DOHH2 (cell line): ENCODE measurements around the gene IGFL1.

Source experiments
- H3F3A ChIP-seq: fragments of 200-600 bp; sonication (generic), shearing (Covaris generic); 2 replicates; pipeline ENCODE4 v1.6.0; 2016; ENCODE audit warnings: antibody characterized with exemption, mild to moderate bottlenecking; ENCODE audit not compliant: control insufficient read depth, insufficient read depth
- H3K27ac ChIP-seq: fragments of 200-600 bp; sonication (generic); 2 replicates; pipeline ENCODE4 v1.5.1; 2014; ENCODE audit warnings: low read depth, mild to moderate bottlenecking, low read length, moderate library complexity
- H3K27me3 ChIP-seq: fragments of 200-600 bp; sonication (generic); 2 replicates; pipeline ENCODE4 v1.6.1; 2014; ENCODE audit warnings: mild to moderate bottlenecking, low read length, mixed read lengths; ENCODE audit not compliant: control insufficient read depth
- H3K36me3 ChIP-seq: fragments of 200-600 bp; sonication (generic); 2 replicates; pipeline ENCODE4 v1.6.1; 2014; ENCODE audit warnings: mild to moderate bottlenecking, low read length, moderate library complexity, mixed read lengths; ENCODE audit not compliant: control insufficient read depth
- H3K4me1 ChIP-seq: fragments of 200-600 bp; sonication (generic); 2 replicates; pipeline ENCODE4 v1.6.1; 2014; ENCODE audit warnings: mild to moderate bottlenecking, low read length, mixed read lengths; ENCODE audit not compliant: control insufficient read depth
- H3K4me2 ChIP-seq: fragments of 200-600 bp; sonication (generic); 2 replicates; pipeline ENCODE4 v1.6.0; 2014; ENCODE audit warnings: mild to moderate bottlenecking, low read length, moderate library complexity
- H3K4me3 ChIP-seq: fragments of 200-600 bp; sonication (generic); 2 replicates; pipeline ENCODE4 v1.5.1; 2014; ENCODE audit warnings: mild to moderate bottlenecking, low read length, mixed read lengths
- H3K79me2 ChIP-seq: fragments of 200-600 bp; sonication (generic); 2 replicates; pipeline ENCODE4 v1.6.1; 2014; ENCODE audit warnings: mild to moderate bottlenecking, low read length, mixed read lengths; ENCODE audit not compliant: control insufficient read depth
- H3K9me2 ChIP-seq: fragments of 200-600 bp; sonication (generic); replicated peaks from 2 replicates; pipeline ENCODE4 v1.6.1; 2014; ENCODE audit warnings: mild to moderate bottlenecking, low read length, mixed read lengths; ENCODE audit not compliant: control insufficient read depth
- H3K9me3 ChIP-seq: fragments of 200-600 bp; sonication (generic); 2 replicates; pipeline ENCODE4 v1.6.1; 2014; ENCODE audit warnings: antibody characterized with exemption, low read length, mixed read lengths; ENCODE audit not compliant: control insufficient read depth, insufficient read depth
- H4K20me1 ChIP-seq: fragments of 200-600 bp; sonication (generic); 2 replicates; pipeline ENCODE4 v1.6.0; 2014; ENCODE audit warnings: low read depth, mild to moderate bottlenecking, antibody characterized with exemption, low read length, moderate library complexity; ENCODE audit not compliant: control insufficient read depth, insufficient read depth
- EZH2phosphoT487 ChIP-seq: fragments of 200-600 bp; sonication (generic); IDR thresholded peaks from 2 replicates; pipeline ENCODE4 v1.6.1; 2017; ENCODE audit warnings: borderline replicate concordance, mild to moderate bottlenecking, antibody characterized with exemption, low read length, moderate library complexity, mixed read lengths
- TF ChIP-seq, protein P1 (sequence below): fragments of 200-600 bp; sonication (generic); IDR thresholded peaks from one replicate; pipeline ENCODE4 v1.5.1; 2014; ENCODE audit warnings: antibody characterized with exemption, mild to moderate bottlenecking, low read depth, low read length; ENCODE audit not compliant: poor library complexity, severe bottlenecking

The IGFL1 gene

GRCh38 chr19:46279177-46279576 is 49.6 kb downstream of the IGFL1 start:
- no peaks in the 10 kb centered on the region for H3K79me2 ChIP-seq

More at GRCh38 chr19:46279177-46279576, 49.6 kb downstream of the IGFL1 start:
- H3K4me3 ChIP-seq: no peak overlapping the region
- H3K27me3 ChIP-seq: no peaks in the 10 kb centered on the region
- no peak overlapping the region for H3K27ac ChIP-seq
- no peaks in the 10 kb centered on the region for H3K9me3 ChIP-seq
- no peaks in the 10 kb centered on the region for H4K20me1 ChIP-seq
- H3K9me2 ChIP-seq: no peaks in the 10 kb centered on the region
- TF ChIP-seq EZH2phosphoT487: no peak
- TF ChIP-seq, protein P1, sequence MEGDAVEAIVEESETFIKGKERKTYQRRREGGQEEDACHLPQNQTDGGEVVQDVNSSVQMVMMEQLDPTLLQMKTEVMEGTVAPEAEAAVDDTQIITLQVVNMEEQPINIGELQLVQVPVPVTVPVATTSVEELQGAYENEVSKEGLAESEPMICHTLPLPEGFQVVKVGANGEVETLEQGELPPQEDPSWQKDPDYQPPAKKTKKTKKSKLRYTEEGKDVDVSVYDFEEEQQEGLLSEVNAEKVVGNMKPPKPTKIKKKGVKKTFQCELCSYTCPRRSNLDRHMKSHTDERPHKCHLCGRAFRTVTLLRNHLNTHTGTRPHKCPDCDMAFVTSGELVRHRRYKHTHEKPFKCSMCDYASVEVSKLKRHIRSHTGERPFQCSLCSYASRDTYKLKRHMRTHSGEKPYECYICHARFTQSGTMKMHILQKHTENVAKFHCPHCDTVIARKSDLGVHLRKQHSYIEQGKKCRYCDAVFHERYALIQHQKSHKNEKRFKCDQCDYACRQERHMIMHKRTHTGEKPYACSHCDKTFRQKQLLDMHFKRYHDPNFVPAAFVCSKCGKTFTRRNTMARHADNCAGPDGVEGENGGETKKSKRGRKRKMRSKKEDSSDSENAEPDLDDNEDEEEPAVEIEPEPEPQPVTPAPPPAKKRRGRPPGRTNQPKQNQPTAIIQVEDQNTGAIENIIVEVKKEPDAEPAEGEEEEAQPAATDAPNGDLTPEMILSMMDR: no peak
- no peaks in the 10 kb centered on the region for H3K36me3 ChIP-seq
- no peaks in the 10 kb centered on the region for H3K4me1 ChIP-seq
- H3K4me2 ChIP-seq: no peak overlapping the region
- no peaks in the 10 kb centered on the region for H3F3A ChIP-seq
